ENCODE results near the gene PIEZO1. TPM values are rescaled to one million over a fixed set of nuclear protein-coding genes. Genes with fewer than 3 reads are reported as not detected.

The PIEZO1 gene
- total and polyA plus RNA-seq, 9 of the 15 experiments (the other 6 are each of a cell fraction or from before 2014, with no cell fraction given), result 3.6 to 432 (median 131) TPM

DNA sequence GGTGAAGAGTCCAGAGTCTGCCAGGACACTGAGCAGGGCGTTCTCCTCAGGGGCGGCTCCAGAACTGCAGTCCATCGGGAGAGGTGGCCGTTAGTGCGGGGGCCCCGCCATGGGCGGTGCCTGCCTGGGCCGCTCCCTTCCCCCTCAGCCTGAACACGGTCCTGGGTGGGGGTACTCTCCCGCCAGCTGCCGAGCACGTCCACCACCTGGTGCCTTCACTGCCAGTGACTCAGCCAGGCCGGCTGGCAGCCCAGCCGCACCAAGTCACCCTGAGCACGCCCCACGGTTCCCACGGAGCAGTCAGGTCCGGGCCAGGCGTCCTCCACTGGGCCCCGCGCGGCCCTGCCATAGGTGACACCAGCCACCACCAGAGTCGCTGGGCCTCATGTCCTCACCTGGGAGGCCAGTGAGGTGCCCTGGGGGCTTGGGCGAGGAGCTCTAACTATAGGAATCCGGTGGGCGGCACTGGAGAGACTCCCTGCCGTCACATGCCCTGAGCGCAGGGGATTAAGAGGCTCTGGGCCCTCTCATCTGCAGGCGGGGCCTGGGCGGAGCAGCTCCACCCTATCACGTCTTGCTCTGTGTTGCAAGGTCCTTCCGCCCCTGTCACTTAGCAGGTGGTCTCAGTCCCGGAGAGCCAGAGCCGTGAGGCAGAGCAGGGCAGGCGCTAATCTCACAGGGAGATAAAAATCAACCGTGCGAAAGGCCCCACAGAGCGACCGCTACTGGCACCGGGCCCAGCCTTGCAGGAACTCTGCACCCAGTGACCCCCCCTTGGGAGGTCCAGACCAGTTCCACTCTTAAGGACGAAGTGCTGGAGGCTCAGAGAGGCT lies 14.3 kb downstream of the PIEZO1 start (continued):
- TF ChIP-seq, protein P1, sequence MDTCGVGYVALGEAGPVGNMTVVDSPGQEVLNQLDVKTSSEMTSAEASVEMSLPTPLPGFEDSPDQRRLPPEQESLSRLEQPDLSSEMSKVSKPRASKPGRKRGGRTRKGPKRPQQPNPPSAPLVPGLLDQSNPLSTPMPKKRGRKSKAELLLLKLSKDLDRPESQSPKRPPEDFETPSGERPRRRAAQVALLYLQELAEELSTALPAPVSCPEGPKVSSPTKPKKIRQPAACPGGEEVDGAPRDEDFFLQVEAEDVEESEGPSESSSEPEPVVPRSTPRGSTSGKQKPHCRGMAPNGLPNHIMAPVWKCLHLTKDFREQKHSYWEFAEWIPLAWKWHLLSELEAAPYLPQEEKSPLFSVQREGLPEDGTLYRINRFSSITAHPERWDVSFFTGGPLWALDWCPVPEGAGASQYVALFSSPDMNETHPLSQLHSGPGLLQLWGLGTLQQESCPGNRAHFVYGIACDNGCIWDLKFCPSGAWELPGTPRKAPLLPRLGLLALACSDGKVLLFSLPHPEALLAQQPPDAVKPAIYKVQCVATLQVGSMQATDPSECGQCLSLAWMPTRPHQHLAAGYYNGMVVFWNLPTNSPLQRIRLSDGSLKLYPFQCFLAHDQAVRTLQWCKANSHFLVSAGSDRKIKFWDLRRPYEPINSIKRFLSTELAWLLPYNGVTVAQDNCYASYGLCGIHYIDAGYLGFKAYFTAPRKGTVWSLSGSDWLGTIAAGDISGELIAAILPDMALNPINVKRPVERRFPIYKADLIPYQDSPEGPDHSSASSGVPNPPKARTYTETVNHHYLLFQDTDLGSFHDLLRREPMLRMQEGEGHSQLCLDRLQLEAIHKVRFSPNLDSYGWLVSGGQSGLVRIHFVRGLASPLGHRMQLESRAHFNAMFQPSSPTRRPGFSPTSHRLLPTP (IDR thresholded peaks at IDR 0.05; ENCODE audit: borderline replicate concordance, extremely low read depth, insufficient read length), result no peak
- TF ChIP-seq NELFE (IDR thresholded peaks at IDR 0.05; ENCODE audit: insufficient read depth, insufficient read length) (no peak), CXXC5 (CRISPR knock-in tag; IDR thresholded peaks at IDR 0.05) (peak; percentile 99), BDP1 (IDR thresholded peaks at IDR 0.05; ENCODE audit: insufficient read depth, insufficient read length) (no peak), WHSC1 (IDR thresholded peaks at IDR 0.05; ENCODE audit: low read length) (no peak), SP1 (CRISPR knock-in tag; IDR thresholded peaks at IDR 0.05) (0 out of 2 replicates have a peak, but pooled peaks have one; percentile 34), NUFIP1 (IDR thresholded peaks at IDR 0.05; ENCODE audit: partially characterized antibody) (no peak), RBBP5 (IDR thresholded peaks at IDR 0.05; ENCODE audit: borderline replicate concordance, insufficient read depth, low read length, poor library complexity, severe bottlenecking) (peak; percentile 16), DIDO1 (tag; IDR thresholded peaks at IDR 0.05; ENCODE audit: low read depth) (no peak), COPS2 (conservative IDR thresholded peaks at IDR 0.05) (no peak), YY1 (IDR thresholded peaks at IDR 0.05; ENCODE audit: borderline replicate concordance in 1 of 3, control insufficient read depth in 1 of 3, extremely low read depth in 1 of 3, insufficient read depth in 3 of 3, insufficient read length in 1 of 3, insufficient replicate concordance in 2 of 3, low read depth in 1 of 3, low read length in 2 of 3) (no peak)
- TF ChIP-seq, protein P2, sequence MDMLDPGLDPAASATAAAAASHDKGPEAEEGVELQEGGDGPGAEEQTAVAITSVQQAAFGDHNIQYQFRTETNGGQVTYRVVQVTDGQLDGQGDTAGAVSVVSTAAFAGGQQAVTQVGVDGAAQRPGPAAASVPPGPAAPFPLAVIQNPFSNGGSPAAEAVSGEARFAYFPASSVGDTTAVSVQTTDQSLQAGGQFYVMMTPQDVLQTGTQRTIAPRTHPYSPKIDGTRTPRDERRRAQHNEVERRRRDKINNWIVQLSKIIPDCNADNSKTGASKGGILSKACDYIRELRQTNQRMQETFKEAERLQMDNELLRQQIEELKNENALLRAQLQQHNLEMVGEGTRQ (CRISPR knock-in tag; IDR thresholded peaks at IDR 0.05), result peak; percentile 85
- TF ChIP-seq, protein P3, sequence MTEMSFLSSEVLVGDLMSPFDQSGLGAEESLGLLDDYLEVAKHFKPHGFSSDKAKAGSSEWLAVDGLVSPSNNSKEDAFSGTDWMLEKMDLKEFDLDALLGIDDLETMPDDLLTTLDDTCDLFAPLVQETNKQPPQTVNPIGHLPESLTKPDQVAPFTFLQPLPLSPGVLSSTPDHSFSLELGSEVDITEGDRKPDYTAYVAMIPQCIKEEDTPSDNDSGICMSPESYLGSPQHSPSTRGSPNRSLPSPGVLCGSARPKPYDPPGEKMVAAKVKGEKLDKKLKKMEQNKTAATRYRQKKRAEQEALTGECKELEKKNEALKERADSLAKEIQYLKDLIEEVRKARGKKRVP (CRISPR knock-in tag; IDR thresholded peaks at IDR 0.05), result peak; percentile 96
- TF ChIP-seq, protein P4, sequence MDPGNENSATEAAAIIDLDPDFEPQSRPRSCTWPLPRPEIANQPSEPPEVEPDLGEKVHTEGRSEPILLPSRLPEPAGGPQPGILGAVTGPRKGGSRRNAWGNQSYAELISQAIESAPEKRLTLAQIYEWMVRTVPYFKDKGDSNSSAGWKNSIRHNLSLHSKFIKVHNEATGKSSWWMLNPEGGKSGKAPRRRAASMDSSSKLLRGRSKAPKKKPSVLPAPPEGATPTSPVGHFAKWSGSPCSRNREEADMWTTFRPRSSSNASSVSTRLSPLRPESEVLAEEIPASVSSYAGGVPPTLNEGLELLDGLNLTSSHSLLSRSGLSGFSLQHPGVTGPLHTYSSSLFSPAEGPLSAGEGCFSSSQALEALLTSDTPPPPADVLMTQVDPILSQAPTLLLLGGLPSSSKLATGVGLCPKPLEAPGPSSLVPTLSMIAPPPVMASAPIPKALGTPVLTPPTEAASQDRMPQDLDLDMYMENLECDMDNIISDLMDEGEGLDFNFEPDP (CRISPR knock-in tag; IDR thresholded peaks at IDR 0.05), result no peak
- TF ChIP-seq, protein P5, sequence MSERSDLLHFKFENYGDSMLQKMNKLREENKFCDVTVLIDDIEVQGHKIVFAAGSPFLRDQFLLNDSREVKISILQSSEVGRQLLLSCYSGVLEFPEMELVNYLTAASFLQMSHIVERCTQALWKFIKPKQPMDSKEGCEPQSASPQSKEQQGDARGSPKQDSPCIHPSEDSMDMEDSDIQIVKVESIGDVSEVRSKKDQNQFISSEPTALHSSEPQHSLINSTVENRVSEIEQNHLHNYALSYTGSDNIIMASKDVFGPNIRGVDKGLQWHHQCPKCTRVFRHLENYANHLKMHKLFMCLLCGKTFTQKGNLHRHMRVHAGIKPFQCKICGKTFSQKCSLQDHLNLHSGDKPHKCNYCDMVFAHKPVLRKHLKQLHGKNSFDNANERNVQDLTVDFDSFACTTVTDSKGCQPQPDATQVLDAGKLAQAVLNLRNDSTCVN (CRISPR knock-in tag; IDR thresholded peaks at IDR 0.05), result no peak; the same call in 1 of the 2 replicates
- TF ChIP-seq, protein P6, sequence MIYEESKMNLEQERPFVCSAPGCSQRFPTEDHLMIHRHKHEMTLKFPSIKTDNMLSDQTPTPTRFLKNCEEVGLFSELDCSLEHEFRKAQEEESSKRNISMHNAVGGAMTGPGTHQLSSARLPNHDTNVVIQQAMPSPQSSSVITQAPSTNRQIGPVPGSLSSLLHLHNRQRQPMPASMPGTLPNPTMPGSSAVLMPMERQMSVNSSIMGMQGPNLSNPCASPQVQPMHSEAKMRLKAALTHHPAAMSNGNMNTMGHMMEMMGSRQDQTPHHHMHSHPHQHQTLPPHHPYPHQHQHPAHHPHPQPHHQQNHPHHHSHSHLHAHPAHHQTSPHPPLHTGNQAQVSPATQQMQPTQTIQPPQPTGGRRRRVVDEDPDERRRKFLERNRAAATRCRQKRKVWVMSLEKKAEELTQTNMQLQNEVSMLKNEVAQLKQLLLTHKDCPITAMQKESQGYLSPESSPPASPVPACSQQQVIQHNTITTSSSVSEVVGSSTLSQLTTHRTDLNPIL (CRISPR knock-in tag; IDR thresholded peaks at IDR 0.05), result peak; percentile 29; the same call in 1 of the 2 replicates
